ENCODE results near the gene WFS1.

The WFS1 gene

GRCh38 chr4:6262847-6263487 is 6.7 kb upstream of the WFS1 start:
- no peak for DNase-seq (ENCODE audit: low read depth)
- TF ChIP-seq CTCF (IDR thresholded peaks at IDR 0.05; ENCODE audit: insufficient read depth, low read depth, low read length, missing control alignments): no peak
- H3K4me3 ChIP-seq (ENCODE audit: low read depth, low read length): no peak overlapping the region

GRCh38 chr4:6263526-6264224 is 6.0 kb upstream of the WFS1 start:
- TF ChIP-seq CTCF (IDR thresholded peaks at IDR 0.05; ENCODE audit: insufficient read depth, low read depth, low read length, missing control alignments): no peak
- no peak for DNase-seq (ENCODE audit: low read depth)
- H3K4me3 ChIP-seq (ENCODE audit: low read depth, low read length): no peak overlapping the region

- peak; percentile 47 for TF ChIP-seq CTCF (IDR thresholded peaks at IDR 0.05; ENCODE audit: insufficient read depth, low read depth, low read length, missing control alignments)
- DNase-seq (ENCODE audit: low read depth): peak; percentile 64
- no peak overlapping the region for H3K4me3 ChIP-seq (ENCODE audit: low read depth, low read length)
Observed at GRCh38 chr4:6264225-6264540, 5.5 kb upstream of the WFS1 start.

- H3K4me3 ChIP-seq (ENCODE audit: low read depth, low read length): no peak overlapping the region
- no peak for TF ChIP-seq CTCF (IDR thresholded peaks at IDR 0.05; ENCODE audit: insufficient read depth, low read depth, low read length, missing control alignments)
- DNase-seq (ENCODE audit: low read depth): no peak
Observed at GRCh38 chr4:6265546-6265945, 4.1 kb upstream of the WFS1 start.

- no peak overlapping the region for H3K4me3 ChIP-seq (ENCODE audit: low read depth, low read length)
- no peak for TF ChIP-seq CTCF (IDR thresholded peaks at IDR 0.05; ENCODE audit: insufficient read depth, low read depth, low read length, missing control alignments)
- no peak for DNase-seq (ENCODE audit: low read depth)
Observed at GRCh38 chr4:6267573-6267972, 2.1 kb upstream of the WFS1 start.

- no peak for TF ChIP-seq CTCF (IDR thresholded peaks at IDR 0.05; ENCODE audit: insufficient read depth, low read depth, low read length, missing control alignments)
- H3K4me3 ChIP-seq (ENCODE audit: low read depth, low read length): peak overlapping the region; percentile 34
- DNase-seq (ENCODE audit: low read depth): no peak
Observed at GRCh38 chr4:6268650-6269615, 717 bp upstream of the WFS1 start.
